ENCODE data around the gene DNM3. TPM values are rescaled to one million over a fixed set of nuclear protein-coding genes. Genes with fewer than 3 reads are reported as not detected.

DNM3 gene
- total RNA-seq, 1 donor from 2014 or later = 2.1 TPM

- CTCF ChIA-PET = interaction anchor here (1.2 kb wide), 1 partner anchor 179 kb away, joined by 3 read pairs; no protein-coding TSS in a partner anchor
- intact Hi-C loops (cut with micrococcal nuclease) = no loop called here
Observed at GRCh38 chr1:172219966-172220365, 378.7 kb downstream of the DNM3 start.

GRCh38 chr1:172220376-172220775 is 379.1 kb downstream of the DNM3 start:
- H3K4me3 Mint-ChIP-seq = no peak overlapping the region
- H3K27me3 Mint-ChIP-seq = no peaks in the 10 kb centered on the region
- ChIA-PET POLR2A (interaction anchor here (0.5 to 1.6 kb wide), 3 partner anchors 19 to 173 kb away, joined by 4 to 5 read pairs (median 5); no protein-coding TSS in a partner anchor), CTCF (interaction anchor here (1.2 kb wide), 1 partner anchor 179 kb away, joined by 3 read pairs; no protein-coding TSS in a partner anchor)
- no peak for DNase-seq
- H3K9me3 Mint-ChIP-seq = no peaks in the 10 kb centered on the region
- peaks cover 17% of the 10 kb centered on the region for H3K4me1 Mint-ChIP-seq
- H3K36me3 Mint-ChIP-seq (ENCODE audit: low read depth) = no peaks in the 10 kb centered on the region
- no peak for TF ChIP-seq CTCF (IDR thresholded peaks at IDR 0.05)
- no peak for ATAC-seq (ENCODE audit: low read depth)
- H3K27ac Mint-ChIP-seq = no peak overlapping the region
- intact Hi-C loops (cut with micrococcal nuclease) = no loop called here

More at GRCh38 chr1:172219966-172220365, 378.7 kb downstream of the DNM3 start:
- H3K4me1 Mint-ChIP-seq = peaks cover 14% of the 10 kb centered on the region
- TF ChIP-seq CTCF (IDR thresholded peaks at IDR 0.05) = no peak
- no peak for ATAC-seq (ENCODE audit: low read depth)
- H3K9me3 Mint-ChIP-seq = no peaks in the 10 kb centered on the region
- DNase-seq = no peak
- no peaks in the 10 kb centered on the region for H3K27me3 Mint-ChIP-seq
- no peaks in the 10 kb centered on the region for H3K36me3 Mint-ChIP-seq (ENCODE audit: low read depth)
- no peak overlapping the region for H3K27ac Mint-ChIP-seq
- POLR2A ChIA-PET = interaction anchor here (1.6 kb wide), 1 partner anchor 174 kb away, joined by 5 read pairs; no protein-coding TSS in a partner anchor
- H3K4me3 Mint-ChIP-seq = no peak overlapping the region

- Mint-ChIP-seq H3K27me3 (no peaks in the 10 kb centered on the region), H3K27ac (no peak overlapping the region), H3K9me3 (no peaks in the 10 kb centered on the region), H3K36me3 (ENCODE audit: low read depth) (no peaks in the 10 kb centered on the region), H3K4me1 (peaks cover 19% of the 10 kb centered on the region), H3K4me3 (no peak overlapping the region)
- no peak for ATAC-seq (ENCODE audit: low read depth)
- TF ChIP-seq CTCF (IDR thresholded peaks at IDR 0.05) = no peak
- intact Hi-C loops (cut with micrococcal nuclease) = no loop called here
- no peak for DNase-seq
- POLR2A ChIA-PET = no interaction called here
- CTCF ChIA-PET = no interaction called here
Observed at GRCh38 chr1:172221436-172221835, 380.1 kb downstream of the DNM3 start.

GRCh38 chr1:172224871-172225270 is 383.6 kb downstream of the DNM3 start:
- ATAC-seq (ENCODE audit: low read depth) = no peak
- Mint-ChIP-seq H3K9me3 (no peaks in the 10 kb centered on the region), H3K36me3 (ENCODE audit: low read depth) (no peaks in the 10 kb centered on the region), H3K4me1 (peaks cover 13% of the 10 kb centered on the region), H3K27ac (no peak overlapping the region), H3K27me3 (no peaks in the 10 kb centered on the region), H3K4me3 (no peak overlapping the region)
- POLR2A ChIA-PET = interaction anchor here (0.7 to 0.8 kb wide), 2 partner anchors 47 to 169 kb away, joined by 3 to 5 read pairs; no protein-coding TSS in a partner anchor
- CTCF ChIA-PET = no interaction called here
- no peak for TF ChIP-seq CTCF (IDR thresholded peaks at IDR 0.05)
- intact Hi-C loops (cut with micrococcal nuclease) = loop anchor here (5.0 kb wide), 1 partner anchor 38 kb away; no protein-coding TSS in a partner anchor
- no peak for DNase-seq

GRCh38 chr1:172229942-172230341 is 388.6 kb downstream of the DNM3 start:
- H3K4me3 Mint-ChIP-seq = no peak overlapping the region
- no peak for TF ChIP-seq CTCF (IDR thresholded peaks at IDR 0.05)
- CTCF ChIA-PET = no interaction called here
- intact Hi-C loops (cut with micrococcal nuclease) = loop anchor here (5.0 kb wide), 1 partner anchor 43 kb away; no protein-coding TSS in a partner anchor
- H3K4me1 Mint-ChIP-seq = peaks cover 5% of the 10 kb centered on the region
- no peaks in the 10 kb centered on the region for H3K9me3 Mint-ChIP-seq
- DNase-seq (no peak), ATAC-seq (ENCODE audit: low read depth) (no peak)
- H3K27me3 Mint-ChIP-seq = no peaks in the 10 kb centered on the region
- H3K27ac Mint-ChIP-seq = no peak overlapping the region
- no peaks in the 10 kb centered on the region for H3K36me3 Mint-ChIP-seq (ENCODE audit: low read depth)
- POLR2A ChIA-PET = no interaction called here
